Right ventricle myocardium superior (tissue), 1 donor: ENCODE data around the gene IRF2BPL. TPM values are rescaled to one million over a fixed set of nuclear protein-coding genes. Genes with fewer than 3 reads are reported as not detected.

ENCODE experiments used
- ATAC-seq: fragments of 200-7000 bp; cut with Tn5 transposase; one replicate; pipeline ENCODE4 v1.9.1; 2020; ENCODE audit warnings: mild to moderate bottlenecking; ENCODE audit not compliant: poor library complexity
- DNase-seq: peaks from one replicate; pipeline ENCODE4 v3.0.0-alpha.2; 2020
- intact Hi-C: fragments of 100-400 bp; cut with DNase I; formaldehyde crosslinking; loops from one replicate; pipeline ENCODE4 v1.11.2; 2022
- total RNA-seq: library from RNA; stranded (reverse); fragmentation: NEBNext Ultra II Directional; extraction: Animal tissue kit (Norgen Biotek cat#: 25700); gene quantifications from one replicate; pipeline ENCODE4 v1.2.1, GENCODE V29; 2021
- donor health status: DM: no; HTN: yes; CAD: no; lungs with severe emphysema.

The IRF2BPL gene
- total RNA-seq, 1 donor from 2014 or later = 38.8 TPM

GRCh38 chr14:76976240-76977005, 52.1 kb downstream of the IRF2BPL start:
- peak; percentile 56 for ATAC-seq
- DNase-seq = no peak
- intact Hi-C loops = no loop called here

DNA sequence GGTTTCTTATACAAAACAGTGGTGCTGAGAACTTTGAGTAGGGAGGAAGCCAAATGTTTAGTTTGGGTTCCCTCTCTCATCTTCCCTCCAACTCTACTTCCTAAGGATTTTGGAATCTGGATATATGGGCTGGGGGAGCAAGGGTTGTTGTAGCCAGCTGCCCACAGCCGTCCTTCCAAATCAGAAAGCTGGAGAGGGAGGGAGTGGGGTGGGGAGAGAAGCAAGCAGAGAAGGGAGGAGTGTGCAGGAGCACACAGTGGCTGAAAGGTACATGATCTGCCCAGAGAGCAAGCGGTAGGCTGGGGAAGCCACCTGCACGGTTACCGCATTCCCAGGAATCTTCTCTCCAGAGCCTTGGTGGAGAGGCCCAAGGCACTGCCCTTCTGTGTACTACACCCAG, 52.7 kb downstream of the IRF2BPL start:
- DNase-seq (no peak), ATAC-seq (no peak)
- intact Hi-C loops = no loop called here

DNA sequence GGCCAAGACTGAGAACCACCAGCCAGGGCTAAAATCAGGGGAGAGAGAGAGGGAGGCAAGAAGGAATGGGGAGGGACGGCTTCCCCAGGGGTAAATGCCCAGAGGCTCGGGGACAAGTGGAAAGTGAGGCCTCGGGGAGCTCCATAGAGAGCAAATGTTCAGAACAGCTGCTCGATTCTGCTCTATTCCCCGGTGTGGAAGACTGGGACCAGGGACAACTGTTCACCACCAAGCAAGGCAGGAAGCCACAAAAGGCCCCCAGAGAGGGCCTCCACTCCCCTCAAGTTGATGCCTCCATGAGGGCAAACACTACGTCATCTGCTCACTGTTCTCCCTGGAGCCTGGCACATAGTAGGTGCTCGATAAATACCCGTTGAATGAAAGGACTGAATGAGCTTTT, 53.5 kb downstream of the IRF2BPL start:
- intact Hi-C loops = no loop called here

More for the DNA sequence above, 53.5 kb downstream of the IRF2BPL start:
- ATAC-seq = no peak
- no peak for DNase-seq

Other genes starting within 250 kb of the IRF2BPL start
- gene ANGEL1, start 215.8 kb downstream of the IRF2BPL start, total RNA-seq = 8.7 TPM
- gene LRRC74A, start 202.3 kb downstream of the IRF2BPL start, total RNA-seq = not detected
- gene CIPC, start 69.5 kb upstream of the IRF2BPL start, total RNA-seq = 64.1 TPM
- not detected for gene ZDHHC22, start 113.1 kb upstream of the IRF2BPL start, total RNA-seq
- 2.9 TPM for gene TMEM63C, start 153.1 kb upstream of the IRF2BPL start, total RNA-seq
- not detected for gene NGB, start 242.5 kb upstream of the IRF2BPL start, total RNA-seq